ENCODE measurements around the gene FAM50A.
A peak's percentile ranks its signal among the peaks of the same experiment; 100 is the strongest.

Gene FAM50A

GRCh38 chrX:154417157-154417556, 26.8 kb upstream of the FAM50A start:
- DNase-seq, result no peak

DNA sequence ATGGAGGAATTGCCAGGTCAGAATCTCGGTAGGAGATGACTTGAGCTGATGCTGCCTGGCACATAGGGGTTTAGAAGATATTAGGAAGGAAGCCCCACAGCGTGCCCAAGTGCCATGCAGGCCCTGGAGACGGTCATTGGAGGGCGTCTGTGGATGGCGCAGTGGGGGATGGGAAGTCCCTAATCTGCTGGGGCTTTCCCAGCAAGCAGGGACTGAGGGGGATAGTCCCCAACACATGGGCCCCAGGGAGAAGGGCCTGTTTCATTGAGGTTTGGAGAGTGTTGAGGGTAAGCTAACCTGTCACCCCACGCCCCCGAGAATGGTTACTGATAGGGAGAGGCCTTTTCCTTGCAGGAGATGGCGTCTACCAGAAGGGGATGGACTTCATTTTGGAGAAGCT, 24.8 kb upstream of the FAM50A start:
- DNase-seq, result no peak

GRCh38 chrX:154419688-154420401, 24.1 kb upstream of the FAM50A start:
- no peak for DNase-seq

GRCh38 chrX:154420402-154420756, 23.6 kb upstream of the FAM50A start:
- no peak for DNase-seq

- no peak for DNase-seq
These were observed 16.8 kb upstream of the FAM50A start for GRCh38 chrX:154426916-154427770.

DNA sequence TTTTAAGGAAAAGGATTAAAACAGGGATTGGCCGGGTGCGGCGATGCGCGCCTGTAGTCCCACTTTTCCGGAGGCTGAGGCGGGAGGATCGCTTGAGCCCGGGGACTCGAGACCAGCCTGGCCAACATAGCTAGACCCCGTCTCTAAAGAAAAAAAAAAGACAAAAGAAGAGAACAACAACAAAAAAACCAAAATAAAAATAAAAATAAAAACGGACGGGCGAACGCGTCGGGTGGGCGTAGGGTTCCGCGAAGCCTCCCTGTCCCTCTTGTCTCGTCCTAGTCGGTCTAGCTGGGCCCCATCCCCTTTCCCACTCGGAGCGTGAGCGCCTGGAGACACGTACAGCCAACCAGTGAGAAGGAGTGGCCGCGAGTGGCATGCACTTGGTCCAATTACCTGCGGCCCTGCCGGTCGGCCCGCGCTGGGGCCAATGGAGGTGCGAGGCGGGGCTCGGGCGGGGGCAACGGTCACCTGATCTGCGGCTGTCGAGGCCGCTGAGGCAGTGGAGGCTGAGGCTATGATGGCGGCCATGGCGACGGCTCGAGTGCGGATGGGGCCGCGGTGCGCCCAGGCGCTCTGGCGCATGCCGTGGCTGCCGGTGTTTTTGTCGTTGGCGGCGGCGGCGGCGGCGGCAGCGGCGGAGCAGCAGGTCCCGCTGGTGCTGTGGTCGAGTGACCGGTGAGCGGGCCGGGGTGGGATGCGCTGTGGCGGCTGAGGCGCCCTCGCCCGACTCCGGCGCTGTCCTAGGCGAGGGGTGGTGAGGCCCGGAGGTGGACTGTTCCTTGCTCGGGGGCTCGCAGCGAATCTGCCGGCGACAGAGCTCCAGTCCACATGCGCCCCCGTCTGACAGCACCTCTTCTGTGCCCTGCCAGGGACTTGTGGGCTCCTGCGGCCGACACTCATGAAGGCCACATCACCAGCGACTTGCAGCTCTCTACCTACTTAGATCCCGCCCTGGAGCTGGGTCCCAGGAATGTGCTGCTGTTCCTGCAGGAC, 15.5 kb upstream of the FAM50A start, which contains the start of gene ATP6AP1:
ATP6AP1 (plus strand) TSS at position 502 of the 996 bp plus-strand sequence; CDS start at position 518, 16 bp downstream.
- DNase-seq, result peak; percentile 78

DNA sequence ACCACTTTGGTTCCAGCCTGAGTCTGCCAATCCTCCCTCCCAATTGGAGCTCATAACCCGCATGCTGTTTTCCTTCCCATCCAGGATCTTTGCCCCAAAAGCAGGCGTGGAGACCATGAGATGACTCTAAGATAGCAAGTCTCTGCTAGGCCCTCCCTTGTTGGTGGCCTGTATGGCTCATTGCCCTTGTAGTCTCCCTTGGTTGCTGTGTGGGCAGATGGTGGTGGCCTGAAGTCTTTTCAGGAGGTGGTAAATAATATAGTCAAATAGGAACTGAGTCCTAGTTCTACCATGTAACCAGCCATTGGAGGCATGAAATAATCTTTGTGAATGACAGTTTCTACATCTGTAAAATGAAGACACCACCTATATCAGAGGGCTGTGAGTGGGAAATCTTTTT, 14.2 kb upstream of the FAM50A start:
- DNase-seq, result no peak

- DNase-seq, result no peak
These were observed 13.5 kb upstream of the FAM50A start for GRCh38 chrX:154430479-154430878.

DNA sequence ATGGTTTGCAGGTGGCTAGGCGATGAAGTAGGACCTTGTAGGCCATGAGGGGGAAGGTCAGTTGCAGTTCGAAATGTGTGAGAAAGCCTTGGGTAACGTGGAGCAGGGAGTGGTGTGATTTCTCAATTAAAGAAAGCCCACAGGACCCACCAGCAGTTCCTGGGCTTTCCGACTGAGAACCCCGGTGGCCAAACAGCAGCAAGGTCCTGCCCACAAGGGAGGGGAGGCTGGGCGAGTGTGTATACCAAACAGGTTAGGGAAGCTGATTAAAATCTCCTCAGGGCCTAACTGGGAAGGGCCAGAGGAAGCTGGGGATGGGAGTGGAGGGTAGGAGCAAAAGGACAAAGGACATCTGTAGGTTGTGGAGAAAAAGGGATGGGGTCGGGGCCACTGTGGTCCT, 13.0 kb upstream of the FAM50A start:
- DNase-seq, result no peak

- no peak for DNase-seq
These were observed 12.6 kb upstream of the FAM50A start for GRCh38 chrX:154431341-154431740.

DNA sequence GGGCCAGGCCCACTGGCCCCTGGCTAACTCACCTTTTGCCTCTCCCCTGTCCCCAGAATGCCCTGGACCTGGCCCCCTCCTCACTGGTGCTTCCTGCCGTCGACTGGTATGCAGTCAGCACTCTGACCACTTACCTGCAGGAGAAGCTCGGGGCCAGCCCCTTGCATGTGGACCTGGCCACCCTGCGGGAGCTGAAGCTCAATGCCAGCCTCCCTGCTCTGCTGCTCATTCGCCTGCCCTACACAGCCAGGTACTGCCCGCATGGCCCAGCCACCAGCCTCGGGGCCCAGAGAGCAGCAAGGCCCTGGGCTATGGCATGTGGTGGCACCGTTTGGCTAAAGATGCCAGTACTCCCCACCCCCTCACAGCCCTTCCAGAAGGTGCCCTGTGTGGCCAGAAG, 11.7 kb upstream of the FAM50A start:
- no peak for DNase-seq

- DNase-seq, result no peak
These were observed 10.3 kb upstream of the FAM50A start for GRCh38 chrX:154433605-154434004.

GRCh38 chrX:154434394-154435168, 9.4 kb upstream of the FAM50A start:
- no peak for DNase-seq

DNA sequence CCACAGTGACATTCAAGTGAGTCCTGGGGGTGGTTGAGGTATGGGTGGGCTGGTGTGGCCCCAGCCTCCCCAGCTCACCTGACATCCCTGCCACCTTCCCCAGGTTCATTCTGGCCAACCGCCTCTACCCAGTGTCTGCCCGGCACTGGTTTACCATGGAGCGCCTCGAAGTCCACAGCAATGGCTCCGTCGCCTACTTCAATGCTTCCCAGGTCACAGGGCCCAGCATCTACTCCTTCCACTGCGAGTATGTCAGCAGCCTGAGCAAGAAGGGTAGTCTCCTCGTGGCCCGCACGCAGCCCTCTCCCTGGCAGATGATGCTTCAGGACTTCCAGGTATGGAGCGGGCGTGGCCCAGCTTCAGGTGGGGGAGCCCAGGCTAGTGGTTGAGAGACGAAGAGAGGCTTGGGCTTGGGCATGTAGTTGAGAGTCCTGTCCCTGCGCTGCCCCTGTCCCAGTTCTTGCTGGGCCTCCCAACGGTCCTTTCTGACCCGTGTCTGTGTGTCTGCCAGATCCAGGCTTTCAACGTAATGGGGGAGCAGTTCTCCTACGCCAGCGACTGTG, 8.7 kb upstream of the FAM50A start:
- no peak for DNase-seq

DNA sequence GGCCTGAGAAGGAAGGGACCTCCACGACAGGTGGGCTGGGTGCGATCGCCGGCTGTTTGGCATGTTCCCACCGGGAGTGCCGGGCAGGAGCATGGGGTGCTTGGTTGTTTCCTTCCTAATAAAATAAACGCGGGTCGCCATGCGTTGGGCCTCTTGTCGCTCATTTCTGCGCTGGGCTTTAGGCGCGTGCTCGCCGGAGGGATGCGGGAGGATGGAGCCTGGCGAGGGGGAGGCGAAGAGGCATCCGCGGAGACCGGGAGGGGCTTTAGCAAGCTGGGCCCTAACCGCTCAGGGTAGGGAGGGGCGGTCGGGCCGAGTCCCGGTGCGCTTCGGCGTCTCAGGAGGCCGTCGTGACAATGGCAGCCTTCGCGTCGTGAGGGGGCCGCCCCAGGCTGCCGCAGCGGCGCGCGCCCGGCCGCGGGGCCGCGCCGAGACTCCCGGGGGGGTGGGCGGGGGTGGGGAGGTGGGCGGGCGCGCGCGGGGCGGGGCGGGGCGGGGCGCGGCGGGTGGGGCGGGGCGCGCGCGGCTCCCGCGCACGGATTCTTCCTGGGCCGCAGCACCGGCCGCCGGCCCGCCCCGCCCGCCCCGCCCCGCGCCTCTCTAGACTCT, 7.5 kb upstream of the FAM50A start:
- DNase-seq, result no peak

GRCh38 chrX:154436983-154437752, 6.8 kb upstream of the FAM50A start, which contains the start of gene GDI1:
GDI1 (plus strand) TSS chrX:154437154; CDS start chrX:154437255, 101 bp downstream.
- no peak for DNase-seq

GRCh38 chrX:154437971-154438893, 5.7 kb upstream of the FAM50A start:
- no peak for DNase-seq

DNA sequence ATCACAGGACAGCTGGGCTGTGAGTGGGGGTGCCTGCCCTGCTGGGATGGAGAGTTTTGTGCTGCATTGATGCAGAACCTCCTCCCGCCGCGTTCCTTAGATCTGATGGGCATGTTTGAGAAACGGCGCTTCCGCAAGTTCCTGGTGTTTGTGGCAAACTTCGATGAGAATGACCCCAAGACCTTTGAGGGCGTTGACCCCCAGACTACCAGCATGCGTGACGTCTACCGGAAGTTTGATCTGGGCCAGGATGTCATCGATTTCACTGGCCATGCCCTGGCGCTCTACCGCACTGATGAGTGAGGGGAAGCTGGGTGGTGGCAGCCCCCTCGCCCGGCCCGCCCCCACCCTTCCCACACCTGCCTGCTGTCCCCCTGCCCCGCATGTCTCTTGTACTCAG, 4.1 kb upstream of the FAM50A start:
- no peak for DNase-seq

GRCh38 chrX:154440623-154441357, 3.2 kb upstream of the FAM50A start:
- no peak for DNase-seq
